GM19455 (cell line): Measurements from ENCODE around the gene DNM3.
"Not testable (repeated sequence)": the region's sequence is repeated elsewhere in the genome, so short reads cannot be mapped to it uniquely, and the experiment has no call there.

ENCODE experiments used
- ATAC-seq: cut with Tn5 transposase; IDR thresholded peaks from one replicate; pipeline ENCODE4 v1.9.1; 2021; ENCODE audit not compliant: unreplicated experiment

Gene DNM3

DNA sequence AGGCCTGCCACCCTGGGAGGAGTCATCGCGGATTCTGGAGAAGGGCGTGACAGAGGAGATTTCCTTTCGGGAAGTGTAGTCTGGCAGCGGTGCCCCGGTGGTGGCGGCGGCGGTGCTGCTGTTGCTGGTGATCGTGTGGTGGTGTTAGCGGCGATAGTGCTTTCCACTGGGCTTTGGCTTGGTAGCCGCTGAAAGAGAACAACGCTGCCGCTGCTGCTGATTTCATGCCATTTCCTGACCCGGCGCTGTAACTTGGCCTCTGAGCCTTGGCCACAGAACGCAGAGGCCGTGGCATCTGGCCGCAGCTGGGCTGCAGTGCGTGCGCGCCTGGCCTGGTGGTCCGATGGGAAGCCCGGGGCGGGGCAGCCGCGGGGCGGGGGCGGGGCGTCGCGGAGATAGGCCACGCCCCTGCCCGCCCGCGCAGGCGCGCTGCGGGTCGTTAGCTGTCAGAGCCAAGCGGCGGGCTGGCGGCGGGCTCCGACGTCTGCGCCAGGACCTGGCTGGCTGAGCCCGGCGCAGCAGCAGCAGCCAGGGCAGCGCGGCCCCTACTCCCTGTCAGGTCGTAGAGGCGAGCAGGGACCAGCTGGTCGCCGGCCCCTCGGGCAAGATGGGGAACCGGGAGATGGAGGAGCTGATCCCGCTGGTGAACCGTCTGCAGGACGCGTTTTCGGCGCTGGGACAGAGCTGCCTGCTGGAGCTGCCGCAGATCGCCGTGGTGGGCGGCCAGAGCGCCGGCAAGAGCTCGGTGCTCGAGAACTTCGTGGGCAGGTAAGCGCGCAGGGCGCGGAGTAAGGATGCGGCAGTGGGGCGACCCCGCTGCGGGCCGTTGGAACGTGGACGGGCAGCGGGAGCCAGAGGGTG, at the start of gene DNM3:
DNM3 (plus strand) TSS at position 449 of the 861 bp plus-strand sequence; CDS start at position 608, 159 bp downstream.
- ATAC-seq: peak; percentile 89

DNA sequence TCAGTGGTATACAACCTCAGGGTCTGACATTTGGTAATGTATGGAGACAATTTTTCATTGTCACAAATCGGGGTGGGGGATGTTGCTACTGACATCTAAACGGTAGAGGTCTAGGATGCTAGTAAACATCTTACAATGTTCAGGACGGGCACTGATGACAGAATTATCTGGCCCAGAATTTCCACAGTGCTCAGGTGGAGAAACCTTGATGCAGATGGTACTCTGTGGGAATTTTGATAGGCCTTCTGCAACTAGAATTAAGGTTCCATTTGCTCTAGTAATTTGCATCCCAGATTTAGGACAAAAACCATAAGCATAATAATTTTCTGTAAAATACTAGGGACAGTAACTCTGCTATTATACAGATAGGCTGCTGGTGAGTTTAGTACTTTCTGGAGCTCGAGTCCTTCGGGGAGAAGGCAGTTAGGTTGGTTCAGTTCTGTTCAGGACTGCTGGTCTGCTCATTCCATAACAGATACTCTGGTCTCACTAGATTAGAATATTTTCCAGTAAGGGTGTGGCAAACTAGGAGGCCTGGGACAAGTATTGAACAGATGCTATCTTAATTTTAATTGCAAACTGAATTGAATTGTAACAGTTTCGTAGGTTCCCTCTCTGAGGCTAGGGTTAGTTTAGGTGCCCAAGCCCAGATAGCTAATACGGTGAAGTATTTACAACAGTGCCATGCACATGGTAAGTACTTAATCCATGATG, 48.5 kb upstream of the DNM3 start:
- ATAC-seq: no peak

DNA sequence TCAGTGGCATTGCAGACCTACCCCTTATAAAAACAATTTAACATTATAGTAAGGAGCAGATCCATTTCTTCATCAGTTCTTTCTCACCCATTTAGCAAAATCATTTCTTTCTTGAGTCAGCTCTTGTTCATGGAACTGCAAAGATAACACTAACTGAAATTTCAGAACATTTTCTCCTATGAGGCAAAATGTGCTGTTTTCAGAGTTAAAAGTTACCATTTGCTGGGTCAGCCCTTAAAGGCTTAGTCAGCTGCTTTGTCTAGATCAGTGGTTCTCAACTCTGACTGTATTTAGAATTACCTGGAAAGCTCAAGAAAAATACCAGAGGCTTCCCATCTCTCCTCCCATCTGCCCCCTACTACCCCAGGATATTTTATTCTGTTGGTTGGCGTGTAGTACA, 47.7 kb upstream of the DNM3 start:
- no peak for ATAC-seq

DNA sequence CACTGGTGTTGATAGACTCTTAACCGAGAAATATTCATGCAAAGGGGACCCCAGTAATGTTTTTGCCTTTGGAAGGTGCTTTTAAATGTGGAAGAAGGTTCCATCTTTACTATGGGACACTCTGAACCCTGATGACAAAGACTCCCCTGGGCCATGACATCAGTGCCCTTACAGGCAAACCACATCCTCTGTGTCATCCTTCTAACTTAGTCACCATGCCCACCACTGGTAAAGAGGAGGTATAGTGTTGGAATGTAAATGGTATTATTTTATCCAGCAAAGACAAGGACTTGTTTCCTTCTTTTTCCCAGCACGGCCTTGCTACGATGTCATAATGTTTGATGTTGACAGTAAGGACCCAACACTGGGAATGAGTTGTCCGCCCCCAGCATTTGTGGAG, 47.2 kb upstream of the DNM3 start:
- ATAC-seq: no peak

DNA sequence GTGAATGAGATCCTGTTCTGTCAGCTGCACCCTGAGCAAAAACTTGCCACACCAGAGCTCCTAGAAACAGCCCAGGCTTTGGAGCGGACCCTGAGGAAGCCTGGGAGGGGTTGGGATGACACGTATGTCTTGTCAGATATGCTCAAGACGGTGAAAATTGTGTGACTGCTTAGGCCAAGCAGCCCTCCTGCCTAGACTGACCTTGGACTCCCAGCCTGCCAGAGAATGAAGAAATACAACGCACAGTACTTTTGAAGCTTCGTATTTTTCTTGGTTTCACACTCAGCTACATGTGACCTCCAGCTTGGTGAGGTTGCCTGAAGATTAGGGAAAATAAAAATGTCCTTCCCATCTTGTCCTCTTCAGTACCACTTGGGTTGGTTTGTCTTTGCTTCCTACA, 44.7 kb upstream of the DNM3 start:
- ATAC-seq: no peak

DNA sequence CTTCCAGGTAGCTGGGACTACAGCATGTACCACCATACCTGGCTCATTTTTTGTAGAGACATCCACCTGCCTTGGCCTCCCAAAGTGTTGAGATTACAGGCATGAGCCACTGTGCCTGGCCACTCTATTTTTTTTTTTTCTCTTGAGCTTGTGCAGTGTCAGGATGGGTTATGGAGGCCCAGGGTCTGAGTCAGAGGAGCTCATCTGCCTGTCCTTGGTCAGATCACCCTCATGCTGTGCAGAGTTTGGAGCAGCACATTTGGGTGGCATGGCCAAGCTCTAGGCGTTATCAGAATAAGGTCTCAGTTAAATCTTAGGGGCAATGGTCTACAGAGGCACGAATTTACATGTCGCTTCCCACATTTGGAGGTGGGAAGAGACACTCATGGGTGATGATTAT, 43.0 kb upstream of the DNM3 start:
- no peak for ATAC-seq

DNA sequence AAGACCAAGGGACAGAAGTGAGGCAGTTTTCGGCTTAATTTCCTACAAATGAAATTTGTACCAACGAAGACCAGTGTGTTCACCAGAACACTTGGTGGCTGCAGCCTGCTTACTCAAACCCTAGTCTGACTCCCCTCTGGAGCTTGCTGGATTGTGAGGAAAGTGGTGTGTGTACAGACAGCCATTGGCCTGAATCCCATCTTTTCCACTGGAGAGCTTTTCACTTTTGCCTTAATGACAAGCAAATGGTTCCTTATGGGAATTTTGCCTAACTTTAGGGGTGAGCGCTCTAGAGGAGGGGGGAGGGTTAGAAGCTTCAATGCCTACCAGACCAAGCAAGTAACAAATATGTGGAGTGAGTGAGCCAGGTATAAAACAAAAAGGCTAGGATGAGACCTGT, 42.5 kb upstream of the DNM3 start:
- ATAC-seq: no peak

DNA sequence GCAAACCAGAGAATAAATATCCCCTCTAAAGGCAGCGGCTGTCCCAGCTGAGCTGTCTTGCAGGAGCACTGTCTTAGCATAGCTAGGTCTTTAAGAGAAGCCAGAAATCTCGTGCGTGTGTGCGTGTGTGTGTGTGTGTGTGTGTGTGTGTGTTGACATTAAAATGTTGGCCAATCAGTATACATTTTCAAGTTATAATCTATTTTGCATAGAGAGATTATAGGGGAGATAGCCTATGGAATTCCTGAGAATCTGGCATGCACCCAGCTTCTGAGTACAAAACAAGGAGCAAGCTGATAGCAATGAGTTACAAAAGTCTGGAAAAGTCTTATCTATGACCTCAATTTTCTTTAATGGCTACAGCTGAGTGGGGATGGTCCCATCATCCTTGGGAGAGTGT, 42.1 kb upstream of the DNM3 start:
- ATAC-seq: no peak

DNA sequence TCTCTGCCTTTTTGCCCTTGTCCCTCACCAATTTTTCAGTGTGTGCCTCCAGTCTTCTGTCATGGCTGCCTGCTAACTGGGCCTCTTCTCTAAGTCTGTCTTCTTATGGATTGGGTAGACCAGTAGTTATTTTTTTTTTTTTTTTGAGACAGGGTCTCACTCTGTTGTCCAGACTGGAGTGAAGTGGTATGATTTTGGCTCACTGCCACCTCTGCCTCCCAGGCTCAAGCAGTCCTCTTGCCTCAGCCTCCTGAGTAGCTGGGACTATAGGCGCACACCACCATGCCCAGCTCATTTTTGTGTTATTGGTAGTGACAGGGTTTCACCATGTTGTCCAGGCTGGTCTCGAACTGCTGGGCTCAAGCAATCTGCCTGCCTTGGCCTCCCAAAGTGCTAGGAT, 41.6 kb upstream of the DNM3 start:
- ATAC-seq: not testable (repeated sequence)

DNA sequence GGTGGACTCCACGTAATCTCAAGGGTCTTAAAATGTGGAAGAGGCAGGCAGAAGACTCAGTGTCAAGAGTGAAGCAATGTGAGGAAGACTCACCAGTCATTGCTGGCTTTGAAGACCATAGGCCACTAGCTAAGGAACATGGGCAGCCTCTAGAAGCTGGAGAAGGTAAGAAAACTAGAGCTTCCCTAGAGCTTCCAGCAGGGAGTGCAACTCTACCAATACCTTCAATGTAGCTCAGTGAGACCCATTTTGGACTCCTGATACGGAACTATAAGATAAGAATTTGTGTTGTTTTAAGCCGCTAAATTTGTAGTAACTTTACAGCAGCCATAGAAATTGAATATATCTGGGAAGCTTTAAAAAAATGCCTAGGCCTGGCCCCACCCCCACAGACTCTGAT, 41.0 kb upstream of the DNM3 start:
- ATAC-seq: no peak

DNA sequence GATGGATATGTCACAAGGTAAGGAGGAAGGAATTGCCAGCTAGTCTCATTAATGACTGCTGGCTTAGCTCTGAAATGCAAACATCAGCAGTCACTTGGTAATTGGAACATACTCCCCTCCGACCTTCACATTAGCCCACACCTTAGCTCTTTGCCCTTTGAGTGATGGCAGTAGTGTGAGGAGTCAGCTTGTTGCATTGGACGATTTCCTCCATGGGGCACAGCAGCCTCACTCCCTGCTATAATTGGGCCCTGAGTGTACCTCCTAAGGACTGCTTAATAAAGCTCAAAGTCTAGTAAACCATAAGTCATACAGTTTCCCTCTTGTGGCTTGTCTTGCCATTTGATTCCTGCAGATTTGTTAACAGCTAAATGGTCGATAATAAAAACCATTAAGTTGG, 40.4 kb upstream of the DNM3 start:
- ATAC-seq: no peak

DNA sequence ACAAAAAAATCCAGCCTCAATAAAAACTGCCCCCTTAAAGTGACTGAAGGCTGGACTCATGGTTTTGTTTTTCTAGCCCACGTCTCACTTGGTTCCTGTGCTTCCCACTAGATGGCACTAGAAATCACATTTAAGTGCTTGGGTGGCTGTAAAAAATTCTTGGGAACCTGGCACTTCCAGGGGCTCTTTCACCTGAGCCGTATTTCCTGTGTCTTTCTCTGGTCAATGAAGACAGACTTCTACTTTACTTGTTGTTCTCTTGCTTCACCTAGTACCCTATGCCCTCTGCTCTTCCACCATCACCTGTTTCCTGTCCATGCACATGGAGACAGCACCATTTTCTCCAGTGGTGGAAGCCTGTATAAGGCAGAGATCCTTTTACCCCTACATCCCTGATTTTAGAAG, 39.8 kb upstream of the DNM3 start:
- no peak for ATAC-seq

DNA sequence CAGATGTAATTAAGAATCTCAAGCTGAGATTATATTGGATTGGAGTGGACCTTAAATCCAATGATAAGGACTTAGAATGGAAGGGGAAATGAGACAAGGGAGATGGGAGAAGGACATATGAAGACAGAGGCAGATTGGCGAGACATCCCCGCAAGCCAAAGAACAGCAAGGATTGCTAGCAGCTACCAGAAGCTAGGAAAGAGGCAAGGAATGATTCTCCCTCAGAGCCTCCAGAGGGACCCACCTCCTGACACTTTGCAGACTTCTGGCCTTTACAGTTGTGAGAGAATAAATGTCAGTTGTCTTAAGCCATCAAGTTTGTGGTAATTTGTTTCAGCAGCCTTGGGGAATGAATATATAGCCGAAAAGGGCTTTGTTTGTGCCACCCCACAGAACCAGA, 39.1 kb upstream of the DNM3 start:
- no peak for ATAC-seq

DNA sequence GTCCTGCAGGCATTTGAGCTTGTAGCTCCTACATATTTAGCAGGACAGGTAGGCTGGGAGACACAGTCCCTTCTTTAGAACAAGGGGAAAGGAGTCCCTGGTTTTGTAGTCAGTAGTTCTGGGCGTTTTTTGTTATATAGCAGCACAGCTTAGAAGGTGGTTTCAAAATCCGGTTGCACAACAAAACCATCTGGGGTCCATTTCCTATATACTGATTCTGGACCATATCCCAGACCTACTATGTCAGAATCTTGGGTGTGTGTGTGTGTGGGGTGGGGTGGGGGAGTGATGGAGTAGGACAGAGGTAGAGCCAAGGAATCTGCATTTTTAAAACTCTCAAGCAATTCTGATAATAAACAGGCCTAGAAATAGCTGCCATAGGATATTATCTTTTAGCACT, 38.3 kb upstream of the DNM3 start:
- ATAC-seq: no peak

DNA sequence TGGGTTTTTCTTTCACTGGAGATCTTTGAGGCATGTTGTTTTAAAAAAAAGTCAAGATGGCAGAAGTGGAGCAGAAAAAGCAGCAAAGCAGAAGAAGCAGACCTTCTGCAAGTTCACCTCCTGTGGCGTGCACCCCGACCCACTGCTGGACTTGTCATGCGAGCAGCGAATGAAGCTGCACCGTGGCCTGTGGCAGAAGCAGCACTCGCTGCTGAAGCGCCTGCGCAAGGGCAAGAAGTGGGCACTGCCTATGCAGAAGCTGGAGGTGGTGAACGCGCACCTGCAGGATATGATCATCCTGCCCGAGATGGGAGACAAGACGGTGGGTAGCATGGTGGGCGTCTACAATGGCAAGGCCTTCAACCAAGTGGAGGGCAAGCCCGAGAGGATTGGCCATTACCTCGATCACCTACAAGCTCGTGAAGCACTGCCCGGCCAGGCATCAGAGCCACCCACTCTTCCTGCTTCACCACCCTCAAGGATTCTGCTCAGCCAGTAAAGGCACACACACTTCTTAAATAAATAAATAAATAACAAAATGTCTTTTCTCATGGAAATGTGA, 37.8 kb upstream of the DNM3 start:
- ATAC-seq: no peak

DNA sequence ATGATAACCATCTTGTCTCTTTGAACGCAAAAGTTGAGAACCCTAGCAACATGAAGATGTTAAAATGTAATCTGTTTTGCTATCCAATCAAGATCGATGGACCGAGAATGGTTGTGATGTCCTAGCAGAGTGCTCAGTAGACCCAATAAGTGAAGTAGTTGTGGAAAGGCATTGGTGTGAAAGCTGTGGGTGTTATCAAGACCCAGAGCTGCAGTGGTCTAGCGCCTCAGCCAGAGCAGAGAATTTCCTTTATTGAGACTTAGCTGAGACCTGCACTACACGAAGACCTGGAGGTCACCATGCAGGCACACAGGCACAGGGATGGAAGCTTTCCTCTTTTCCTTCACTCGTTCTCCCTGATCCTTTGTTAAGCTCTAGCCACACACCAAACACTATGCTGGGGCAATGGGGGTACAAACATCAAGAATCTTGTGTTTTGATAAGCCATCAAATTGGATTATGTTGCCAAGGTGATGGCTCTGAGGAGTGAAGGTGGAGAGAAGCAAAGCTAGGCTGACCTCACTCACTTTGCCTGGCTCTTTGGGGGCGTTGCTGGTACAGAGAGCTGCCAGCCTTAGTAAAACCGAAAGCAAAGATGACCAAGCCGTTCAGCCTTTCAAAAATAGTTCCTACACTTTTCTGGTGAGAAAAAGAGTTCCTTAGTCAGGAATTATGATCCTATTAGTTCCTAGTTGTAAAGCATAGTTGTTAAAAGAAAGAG, 35.7 kb upstream of the DNM3 start:
- peak; percentile 72 for ATAC-seq

DNA sequence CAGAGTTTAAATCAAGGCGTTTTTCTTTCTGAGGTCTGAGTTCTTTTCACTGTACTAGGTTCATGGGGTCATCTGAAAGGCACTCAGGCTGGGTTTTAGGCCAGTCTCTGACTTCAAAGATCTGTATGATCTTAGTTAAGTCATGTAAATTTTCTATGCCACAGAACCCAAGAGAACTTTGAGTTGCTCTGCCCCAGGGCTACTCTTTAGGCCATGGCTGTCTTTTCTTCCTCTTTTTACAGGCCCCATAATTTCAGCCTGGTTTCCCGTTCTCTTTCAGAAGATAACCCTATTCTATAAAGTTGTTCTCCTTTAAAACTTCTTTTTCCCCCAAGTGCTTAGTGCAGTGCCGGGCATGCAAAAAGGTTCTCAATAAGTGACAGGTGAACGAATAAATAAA, 33.7 kb upstream of the DNM3 start:
- no peak for ATAC-seq

DNA sequence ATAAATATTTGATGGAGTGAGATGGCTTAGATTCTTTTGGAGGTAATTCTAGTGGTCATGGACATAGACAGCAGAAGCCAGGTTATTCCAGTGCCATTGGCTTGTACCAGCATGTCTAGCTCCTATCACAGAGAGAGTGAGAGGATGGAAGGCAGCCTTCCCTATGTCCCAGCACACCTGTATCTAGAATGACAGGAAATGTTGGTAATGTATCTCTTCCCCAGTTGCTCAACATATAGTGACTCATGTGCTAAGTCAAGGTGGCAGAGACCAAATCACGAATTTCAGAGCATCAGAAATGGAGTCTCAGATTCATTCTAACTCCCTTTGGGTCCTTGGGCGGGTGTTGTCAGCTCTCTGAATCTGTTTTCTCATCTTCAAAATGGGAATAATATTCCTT, 31.5 kb upstream of the DNM3 start:
- no peak for ATAC-seq

DNA sequence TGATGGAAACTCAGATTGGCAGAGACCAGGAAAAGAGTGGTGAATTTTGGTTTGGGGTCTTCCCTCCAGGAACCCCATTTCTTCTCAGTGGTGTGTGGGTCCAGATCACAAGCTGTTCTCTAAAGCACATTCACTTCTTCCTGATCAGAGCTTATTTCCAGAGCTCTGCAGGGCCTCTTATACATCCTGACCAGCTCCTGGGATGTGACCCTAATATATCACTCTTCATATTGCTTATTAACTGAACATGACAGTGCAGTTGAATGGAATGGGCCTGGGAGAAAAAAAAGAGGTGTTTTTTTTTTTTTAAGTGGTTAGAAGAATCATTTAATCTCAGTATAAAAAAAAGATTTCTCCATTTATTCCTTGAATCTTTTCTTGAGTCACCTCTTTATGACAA, 29.6 kb upstream of the DNM3 start:
- ATAC-seq: no peak

DNA sequence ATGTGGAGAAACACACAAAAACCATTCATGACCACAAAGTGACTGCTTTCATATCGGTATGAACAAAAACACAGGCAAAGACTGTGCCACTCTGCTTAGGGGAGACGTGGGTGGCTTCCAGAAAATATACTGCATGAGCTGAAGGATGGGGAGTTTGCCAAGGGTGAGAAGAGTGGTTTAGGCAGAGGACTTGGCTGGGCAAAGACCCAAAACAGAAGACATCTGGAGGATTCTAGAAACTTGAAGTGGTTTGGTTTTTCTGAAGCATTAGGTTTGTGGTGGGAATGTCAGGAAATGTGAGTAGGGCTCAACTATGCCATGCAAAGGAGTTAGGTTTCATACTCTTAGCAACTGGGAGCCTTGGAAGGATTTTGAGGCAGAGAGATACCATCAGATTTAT, 26.6 kb upstream of the DNM3 start:
- no peak for ATAC-seq

DNA sequence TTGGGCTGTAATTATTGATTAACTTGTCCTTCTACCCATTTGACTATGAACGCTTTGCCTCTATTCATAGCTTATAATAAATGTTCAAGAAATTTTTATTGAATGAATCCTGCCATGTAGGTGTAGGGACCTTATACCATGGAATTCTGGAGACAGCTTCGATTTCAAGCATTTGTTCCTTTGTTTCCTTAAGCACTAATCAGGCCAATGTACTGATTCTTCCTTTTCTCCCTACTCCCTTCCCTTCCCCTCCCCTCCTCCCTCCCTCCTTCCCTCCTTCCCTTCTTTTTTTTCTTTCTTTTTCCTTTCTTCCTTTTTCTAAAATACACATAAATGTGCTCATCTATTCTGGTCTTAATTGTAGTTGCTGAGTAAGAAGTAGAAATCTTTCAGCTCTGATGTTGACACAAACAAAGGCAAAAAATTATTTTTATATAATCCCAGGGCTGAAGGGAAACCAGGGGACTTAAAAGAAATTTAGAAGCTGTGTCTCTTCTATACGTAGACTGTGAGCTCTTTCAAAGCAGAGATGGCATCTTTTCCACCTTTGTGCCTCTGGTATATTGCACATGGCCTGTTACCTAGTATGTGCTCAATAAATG, 24.9 kb upstream of the DNM3 start:
- no peak for ATAC-seq
